ENCODE data around the gene PRDM16.

PRDM16 gene

GRCh38 chr1:3153902-3154795, 85.1 kb downstream of the PRDM16 start (continued):
- TF ChIP-seq ZFP41 (tag by site-specific recombination; IDR thresholded peaks at IDR 0.05; ENCODE audit: borderline replicate concordance): no peak
- TF ChIP-seq GFI1B (tag by site-specific recombination; IDR thresholded peaks at IDR 0.05): no peak
- TF ChIP-seq ZNF132 (tag by site-specific recombination; IDR thresholded peaks at IDR 0.05; ENCODE audit: borderline replicate concordance): no peak
- TF ChIP-seq ZNF645 (tag by site-specific recombination; IDR thresholded peaks at IDR 0.05): no peak
- no peak for TF ChIP-seq HOXA7 (CRISPR knock-in tag; IDR thresholded peaks at IDR 0.05; ENCODE audit: borderline replicate concordance)
- no peak for TF ChIP-seq ZNF404 (tag by site-specific recombination; IDR thresholded peaks at IDR 0.05)
- TF ChIP-seq GLIS1 (tag by site-specific recombination; IDR thresholded peaks at IDR 0.05): no peak
- no peak for TF ChIP-seq ZNF626 (tag by site-specific recombination; IDR thresholded peaks at IDR 0.05)
- no peak for TF ChIP-seq ZSCAN23 (tag by site-specific recombination; IDR thresholded peaks at IDR 0.05)
- TF ChIP-seq MEIS1 (CRISPR knock-in tag; IDR thresholded peaks at IDR 0.05; ENCODE audit: borderline replicate concordance): no peak

- Histone ChIP-seq H3K36me3 (ENCODE audit: control insufficient read depth in 2 of 2, insufficient read depth in 1 of 2, low read length in 2 of 2) (no peaks in the 10 kb centered on the region), H3K4me3 (ENCODE audit: low read depth, low read length) (no peak overlapping the region), H3K9me3 (ENCODE audit: control insufficient read depth, insufficient read depth, low read depth, low read length) (no peaks in the 10 kb centered on the region), H3K27ac (ENCODE audit: extremely low read depth, low read depth, low read length) (no peak overlapping the region), H3K4me1 (ENCODE audit: control insufficient read depth, insufficient read depth, low read length) (no peaks in the 10 kb centered on the region)
- TF ChIP-seq ZNF529 (tag by site-specific recombination; IDR thresholded peaks at IDR 0.05; ENCODE audit: insufficient replicate concordance) (no peak), ZNF354C (tag by site-specific recombination; IDR thresholded peaks at IDR 0.05; ENCODE audit: borderline replicate concordance, low read depth) (no peak), ZNF473 (tag by site-specific recombination; IDR thresholded peaks at IDR 0.05) (no peak), EGR2 (tag by site-specific recombination; IDR thresholded peaks at IDR 0.05; ENCODE audit: low read depth) (no peak)
- CTCF ChIA-PET: no interaction called here
- POLR2A ChIA-PET: interaction anchor here (0.6 kb wide), 1 partner anchor 265 kb away, joined by 4 read pairs; no protein-coding TSS in a partner anchor
Measured at GRCh38 chr1:3155056-3155925, 86.3 kb downstream of the PRDM16 start.

- H3K27ac ChIP-seq (ENCODE audit: extremely low read depth, low read depth, low read length): no peak overlapping the region
- CTCF ChIA-PET: no interaction called here
- no peak for TF ChIP-seq KLF10 (tag by site-specific recombination; IDR thresholded peaks at IDR 0.05)
- no peak for TF ChIP-seq ZNF624 (tag by site-specific recombination; IDR thresholded peaks at IDR 0.05)
- TF ChIP-seq ZNF214 (tag by site-specific recombination; IDR thresholded peaks at IDR 0.05; ENCODE audit: borderline replicate concordance): no peak
- no peak for TF ChIP-seq ZNF610 (tag by site-specific recombination; IDR thresholded peaks at IDR 0.05; ENCODE audit: borderline replicate concordance)
- no peak for TF ChIP-seq SALL2 (tag by site-specific recombination; IDR thresholded peaks at IDR 0.05; ENCODE audit: borderline replicate concordance)
- TF ChIP-seq ZNF280D (tag by site-specific recombination; IDR thresholded peaks at IDR 0.05): no peak
- TF ChIP-seq MEIS1 (CRISPR knock-in tag; IDR thresholded peaks at IDR 0.05; ENCODE audit: borderline replicate concordance): no peak
- TF ChIP-seq ZNF24 (tag by site-specific recombination; IDR thresholded peaks at IDR 0.05): no peak
- no peak for TF ChIP-seq SETDB1 (IDR thresholded peaks at IDR 0.05; ENCODE audit: insufficient read length, low read length)
- TF ChIP-seq ZNF350 (tag by site-specific recombination; IDR thresholded peaks at IDR 0.05): no peak
- TF ChIP-seq ZNF677 (tag by site-specific recombination; IDR thresholded peaks at IDR 0.05): no peak
- no peak for TF ChIP-seq MZF1 (tag by site-specific recombination; IDR thresholded peaks at IDR 0.05; ENCODE audit: borderline replicate concordance)
- no peak for TF ChIP-seq ZNF791 (tag by site-specific recombination; IDR thresholded peaks at IDR 0.05)
- TF ChIP-seq ZNF830 (tag by site-specific recombination; IDR thresholded peaks at IDR 0.05; ENCODE audit: low read depth): no peak
- TF ChIP-seq TCF7L2 (IDR thresholded peaks at IDR 0.05; ENCODE audit: borderline replicate concordance, low read depth, low read length): no peak
- TF ChIP-seq OSR2 (tag by site-specific recombination; IDR thresholded peaks at IDR 0.05): no peak
- no peak for TF ChIP-seq ZBTB48 (tag by site-specific recombination; IDR thresholded peaks at IDR 0.05)
Measured at GRCh38 chr1:3155926-3156220, 86.9 kb downstream of the PRDM16 start.

More at GRCh38 chr1:3155926-3156220, 86.9 kb downstream of the PRDM16 start:
- Histone ChIP-seq H3K4me1 (ENCODE audit: control insufficient read depth, insufficient read depth, low read length) (no peaks in the 10 kb centered on the region), H3K9me3 (ENCODE audit: control insufficient read depth, insufficient read depth, low read depth, low read length) (no peaks in the 10 kb centered on the region), H3K36me3 (ENCODE audit: control insufficient read depth in 2 of 2, insufficient read depth in 1 of 2, low read length in 2 of 2) (no peaks in the 10 kb centered on the region), H3K4me3 (ENCODE audit: low read depth, low read length) (no peak overlapping the region)
- POLR2A ChIA-PET: no interaction called here
